Stimulated activated CD4-positive, alpha-beta T cell treated with anti-CD3 and anti-CD28 coated beads, Interleukin-12 subunit alpha, Interleukin-12 subunit beta, amount 100 ng/mL, for 24 hours (primary cell): ENCODE results near the gene ALKAL2.
"Not testable (repeated sequence)": the region's sequence is repeated elsewhere in the genome, so short reads cannot be mapped to it uniquely, and the experiment has no call there.

Experiments
- DNase-seq, 2 experiments: peaks; one replicate each; pipeline ENCODE4 v3.0.0-alpha.2; 2020; ENCODE audit warnings: low read depth in 2 of 2

ALKAL2 gene, protein sequence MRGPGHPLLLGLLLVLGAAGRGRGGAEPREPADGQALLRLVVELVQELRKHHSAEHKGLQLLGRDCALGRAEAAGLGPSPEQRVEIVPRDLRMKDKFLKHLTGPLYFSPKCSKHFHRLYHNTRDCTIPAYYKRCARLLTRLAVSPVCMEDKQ

DNA sequence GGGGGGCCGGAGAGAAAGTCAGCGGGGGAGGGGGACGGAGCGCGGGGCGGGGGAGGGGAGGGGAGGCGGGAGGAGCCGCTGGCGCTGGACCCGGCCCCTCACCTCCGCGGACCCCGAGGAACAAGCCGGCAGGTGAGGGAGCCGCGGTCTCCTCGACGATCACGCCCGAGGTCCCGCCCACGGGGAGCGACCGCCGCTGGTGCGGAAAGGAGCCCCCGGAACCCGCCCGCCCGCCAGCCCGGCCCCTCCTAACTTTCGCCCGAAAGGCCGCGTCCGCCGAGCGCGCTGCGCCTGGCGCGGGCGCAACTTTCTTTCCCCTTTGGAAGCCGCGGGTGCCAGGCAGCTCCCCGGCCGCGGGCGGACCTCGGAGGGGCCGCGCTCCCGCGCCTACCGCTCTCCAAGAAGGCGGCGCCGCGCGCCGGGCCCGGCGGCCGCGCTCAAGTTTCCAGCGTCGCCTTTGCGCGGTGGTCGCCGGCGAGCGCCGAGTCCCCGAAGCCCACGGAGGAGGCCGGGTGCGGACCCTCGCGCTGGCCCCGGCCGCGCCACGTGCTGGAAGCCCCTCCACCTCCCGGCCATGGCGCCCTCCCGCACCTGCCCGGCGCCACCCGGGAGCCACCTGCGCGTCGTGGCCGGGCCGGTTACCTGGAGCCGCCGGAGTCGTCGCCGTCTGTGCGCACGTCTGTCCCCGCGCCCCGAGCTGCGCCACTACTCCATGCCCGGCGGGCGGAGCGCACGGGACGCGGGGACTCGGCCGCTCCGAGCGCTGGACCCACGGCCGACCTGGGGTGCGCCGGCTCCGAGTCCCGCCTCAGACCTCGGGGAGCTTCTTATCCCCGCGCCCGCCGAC is at the start of gene ALKAL2:
ALKAL2 (minus strand) TSS at position 181 of the 847 bp plus-strand sequence. CDS start 256 bp downstream, outside the sequence.
- no peak for DNase-seq

DNA sequence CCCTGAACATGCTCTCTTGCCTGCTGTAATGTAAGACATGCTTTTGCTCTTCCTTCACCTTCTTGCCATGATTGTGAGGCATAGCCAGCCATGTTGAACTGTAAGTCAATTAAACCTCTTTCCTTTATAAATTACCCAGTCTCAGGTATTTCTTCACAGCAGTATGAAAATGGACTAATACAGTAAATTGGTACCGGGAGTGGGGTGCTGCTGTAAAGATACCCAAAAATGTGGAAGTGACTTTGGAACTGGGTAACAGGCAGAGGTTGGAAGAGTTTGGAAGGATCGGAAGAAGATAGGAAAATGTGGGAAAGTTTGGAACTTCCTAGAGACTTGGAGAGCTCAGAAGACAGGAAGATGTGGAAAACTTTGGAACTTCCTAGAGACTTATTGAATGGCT is 49.1 kb upstream of the ALKAL2 start:
- not testable (repeated sequence) for DNase-seq

DNA sequence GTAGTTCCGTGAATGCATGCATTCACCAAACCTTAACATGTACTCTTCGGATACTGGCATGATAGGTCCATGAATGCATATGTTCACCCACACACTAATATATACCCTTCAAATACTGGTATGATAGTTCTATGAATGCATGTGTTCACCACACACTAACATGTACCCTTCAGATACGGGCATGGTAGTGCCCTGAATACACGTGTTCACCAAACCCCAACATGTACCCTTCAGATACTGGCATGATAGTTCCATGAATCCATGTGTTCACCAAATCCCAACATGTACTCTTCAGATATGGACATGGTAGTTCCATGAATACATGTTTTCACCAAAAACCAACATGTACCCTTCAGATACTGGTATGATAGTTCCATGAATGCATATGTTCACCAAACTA is 48.5 kb upstream of the ALKAL2 start:
- DNase-seq = no peak

DNA sequence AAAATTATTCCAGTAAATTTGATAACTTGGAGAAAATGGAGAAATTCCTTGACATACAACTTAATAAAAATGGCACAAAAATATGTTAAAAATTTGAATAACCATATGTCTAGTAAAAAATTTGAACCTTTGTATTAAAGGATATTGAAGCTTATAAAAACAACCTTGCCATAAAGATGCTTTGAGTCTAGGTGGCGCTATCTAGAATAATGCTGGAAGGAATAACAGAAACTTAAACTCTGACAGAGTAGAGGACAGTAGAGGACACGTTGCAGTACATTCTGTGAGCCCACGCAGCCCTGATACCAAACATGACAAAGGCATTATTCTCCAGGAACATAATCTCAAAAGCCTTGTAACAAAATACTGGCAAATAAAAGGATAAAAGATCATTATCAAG is 44.7 kb upstream of the ALKAL2 start:
- DNase-seq = no peak

DNA sequence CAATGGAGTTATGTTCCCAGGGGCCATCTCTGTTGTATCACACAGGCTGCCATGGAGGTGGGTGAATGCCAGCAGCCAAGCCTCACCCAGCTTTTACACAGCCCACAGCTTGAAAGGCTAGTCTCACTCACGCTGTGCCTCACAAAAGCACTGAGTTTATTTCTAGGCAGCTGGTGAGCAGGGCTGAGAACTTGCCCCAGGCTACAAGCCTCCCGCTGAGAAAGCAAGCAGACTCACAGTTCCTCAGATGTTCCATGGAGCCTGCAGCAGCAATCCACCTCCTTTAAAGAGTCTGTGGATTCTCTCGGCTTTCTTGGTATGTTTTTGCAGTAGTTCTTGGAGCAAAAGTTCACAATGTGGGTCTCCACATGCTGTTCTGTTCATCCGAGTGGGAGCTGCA is 40.9 kb upstream of the ALKAL2 start:
- no peak for DNase-seq

DNA sequence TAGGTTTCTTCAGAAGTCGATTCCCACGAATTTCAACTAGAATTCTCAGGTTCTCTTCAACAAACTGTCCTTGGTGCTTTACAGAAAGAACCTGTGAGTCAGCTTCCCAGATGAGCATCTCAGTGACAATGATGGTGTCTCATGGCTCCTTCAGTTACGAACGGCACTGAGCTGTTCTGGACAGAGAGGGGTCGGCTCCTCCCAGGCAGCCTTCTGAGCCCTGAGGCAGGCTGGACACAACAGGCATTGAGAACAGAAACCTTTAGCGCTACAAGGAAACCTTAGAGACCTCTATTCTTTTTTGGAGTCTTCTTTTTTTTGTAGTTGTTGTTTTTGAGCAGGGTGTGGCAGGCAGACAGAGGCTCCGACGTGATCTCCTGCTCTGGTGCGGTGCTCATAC is 35.1 kb upstream of the ALKAL2 start:
- no peak for DNase-seq

DNA sequence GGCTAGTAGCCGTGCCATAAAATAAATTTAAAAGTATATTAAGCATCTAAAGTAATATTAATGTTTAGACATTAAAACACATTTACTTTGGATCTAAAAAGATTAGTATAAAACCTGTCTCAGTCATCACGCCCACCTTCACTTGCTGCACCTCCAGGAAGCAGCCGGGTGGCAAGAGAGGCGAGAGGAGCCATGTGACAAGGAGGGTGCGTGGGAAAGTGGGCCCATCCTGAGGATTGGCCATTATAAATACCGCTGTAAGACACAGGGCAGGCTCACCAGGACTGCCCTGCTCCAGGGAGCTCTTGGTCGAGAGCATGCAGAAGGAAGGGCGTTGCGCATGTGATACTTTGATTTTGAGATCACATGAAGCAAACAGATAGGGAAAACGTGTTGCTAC is 34.4 kb upstream of the ALKAL2 start:
- no peak for DNase-seq

DNA sequence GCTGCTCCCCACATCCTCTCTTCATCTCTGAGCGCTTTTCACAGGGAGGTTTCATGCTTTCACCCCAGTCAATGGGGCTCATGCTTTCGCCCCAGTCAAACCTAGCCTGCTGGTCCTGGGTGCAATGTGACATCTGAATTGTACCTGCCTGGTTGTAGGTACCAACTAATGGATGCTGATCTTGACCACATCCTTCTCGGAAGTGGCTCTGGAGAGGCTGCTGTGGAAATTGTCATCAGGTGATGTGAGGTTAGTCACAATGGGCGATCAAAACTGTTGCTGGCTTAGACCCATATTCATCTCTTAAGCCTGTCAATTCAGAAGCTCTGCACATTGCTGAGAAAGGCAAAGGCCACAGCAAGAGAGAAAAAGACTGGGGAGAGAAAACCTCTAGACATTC is 32.7 kb upstream of the ALKAL2 start:
- DNase-seq = no peak

DNA sequence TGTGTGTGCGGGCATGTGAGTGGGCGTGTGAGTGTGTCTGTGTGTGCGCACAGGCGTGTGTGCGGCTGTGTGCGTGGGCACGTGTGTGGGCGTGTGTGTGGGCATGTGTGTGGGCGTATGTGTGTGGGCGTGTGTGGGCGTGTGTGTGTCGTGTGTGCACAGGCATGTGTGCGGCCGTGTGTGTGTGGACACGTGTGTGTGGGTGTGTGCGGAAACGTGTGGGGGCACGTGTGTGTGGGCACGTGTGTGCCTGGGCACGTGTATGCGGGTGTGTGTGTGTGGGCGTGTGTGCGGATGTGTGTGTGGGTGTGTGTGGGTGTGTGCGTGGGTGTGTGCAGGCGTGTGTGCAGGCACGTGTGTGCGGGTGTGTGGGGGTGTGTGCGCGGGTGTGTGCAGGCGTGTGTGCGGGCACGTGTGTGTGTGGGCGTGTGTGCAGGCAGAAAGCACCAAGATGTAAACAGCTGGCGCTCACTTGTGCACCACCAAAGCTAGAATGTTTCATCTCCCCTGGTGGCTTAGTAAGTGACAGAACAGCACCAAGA is 31.2 kb upstream of the ALKAL2 start:
- DNase-seq = no peak

DNA sequence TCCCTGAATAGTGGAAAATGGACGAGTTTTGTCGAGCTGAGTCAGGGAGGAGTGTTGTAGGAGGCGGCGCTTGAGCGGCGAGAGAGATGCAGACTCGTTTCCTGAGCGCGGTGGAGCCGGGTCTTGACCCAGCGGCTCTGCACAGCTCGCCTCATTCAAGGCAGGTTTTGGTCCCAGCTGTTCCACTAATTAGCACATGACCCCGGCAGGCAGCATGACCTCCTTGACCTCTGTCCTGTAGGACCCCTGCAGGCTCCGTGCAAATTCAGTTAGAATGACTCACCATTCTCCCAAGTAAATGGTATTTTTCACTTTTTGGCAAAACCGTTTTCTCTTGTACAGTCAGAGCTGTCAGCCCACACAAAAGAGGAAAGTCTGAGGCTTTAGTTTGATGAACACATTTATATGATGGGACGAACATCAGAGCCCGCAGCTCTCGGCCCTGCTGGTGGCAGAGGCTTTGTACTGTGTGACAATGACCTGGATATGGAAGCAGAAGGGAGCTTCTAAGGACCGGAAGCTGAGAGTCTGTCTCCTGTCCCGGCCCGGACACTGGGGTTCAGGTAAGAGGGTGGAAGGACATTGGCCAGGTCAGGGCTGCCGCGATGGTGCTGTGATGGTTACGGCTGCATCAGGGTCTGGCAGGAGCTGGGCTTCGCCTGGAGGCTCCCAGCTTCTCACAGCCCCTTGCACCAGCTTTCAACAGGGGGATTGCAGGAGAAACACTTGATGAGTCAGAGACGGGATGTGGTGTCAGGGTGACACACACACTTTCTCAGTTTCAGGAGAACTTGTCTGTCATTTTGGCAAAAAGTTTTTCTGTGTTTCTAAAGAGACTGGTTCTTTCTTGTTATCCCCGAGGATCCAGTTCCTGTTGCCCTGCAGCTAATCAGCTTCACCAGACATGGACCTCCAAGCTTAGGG is 29.9 kb upstream of the ALKAL2 start:
- no peak for DNase-seq

DNA sequence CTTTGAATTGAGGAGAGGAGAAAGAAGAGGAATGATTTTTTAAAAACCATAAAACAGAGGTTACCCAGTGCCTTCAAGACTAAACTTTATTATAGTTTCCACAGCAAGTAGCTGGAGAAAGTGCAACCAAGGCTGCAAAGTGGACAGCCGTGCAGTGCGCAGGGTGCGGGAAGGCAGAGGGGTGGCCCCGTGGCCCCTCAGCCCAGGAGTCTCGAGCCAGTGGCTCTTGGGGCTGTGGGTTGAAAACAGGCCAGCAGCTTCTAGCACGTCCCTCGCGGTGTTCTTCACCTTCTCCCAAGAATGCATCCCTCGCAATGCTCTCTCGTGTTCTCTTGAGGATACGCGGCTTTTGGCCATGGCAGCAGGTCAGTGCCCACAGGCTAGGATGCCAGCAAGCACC is 28.5 kb upstream of the ALKAL2 start:
- DNase-seq = no peak

DNA sequence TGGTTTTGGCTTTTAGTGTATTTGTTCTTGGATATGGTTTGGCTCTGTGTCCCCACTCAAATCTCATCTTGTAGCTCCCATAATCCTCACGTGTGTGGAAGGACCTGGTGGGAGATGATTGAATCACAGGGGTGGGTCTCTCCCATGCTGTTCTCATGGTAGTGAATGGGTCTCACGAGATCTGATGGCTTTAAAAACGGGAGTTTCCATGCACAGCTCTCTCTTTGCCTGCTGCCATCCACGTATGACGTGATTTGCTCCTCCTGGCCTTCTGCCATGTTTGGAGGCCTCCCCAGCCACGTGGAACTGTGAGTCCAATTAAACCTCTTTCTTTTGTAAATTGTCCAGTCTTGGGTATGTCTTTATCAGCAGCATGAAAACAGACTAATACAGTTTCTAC is 28.0 kb upstream of the ALKAL2 start:
- DNase-seq = not testable (repeated sequence)

DNA sequence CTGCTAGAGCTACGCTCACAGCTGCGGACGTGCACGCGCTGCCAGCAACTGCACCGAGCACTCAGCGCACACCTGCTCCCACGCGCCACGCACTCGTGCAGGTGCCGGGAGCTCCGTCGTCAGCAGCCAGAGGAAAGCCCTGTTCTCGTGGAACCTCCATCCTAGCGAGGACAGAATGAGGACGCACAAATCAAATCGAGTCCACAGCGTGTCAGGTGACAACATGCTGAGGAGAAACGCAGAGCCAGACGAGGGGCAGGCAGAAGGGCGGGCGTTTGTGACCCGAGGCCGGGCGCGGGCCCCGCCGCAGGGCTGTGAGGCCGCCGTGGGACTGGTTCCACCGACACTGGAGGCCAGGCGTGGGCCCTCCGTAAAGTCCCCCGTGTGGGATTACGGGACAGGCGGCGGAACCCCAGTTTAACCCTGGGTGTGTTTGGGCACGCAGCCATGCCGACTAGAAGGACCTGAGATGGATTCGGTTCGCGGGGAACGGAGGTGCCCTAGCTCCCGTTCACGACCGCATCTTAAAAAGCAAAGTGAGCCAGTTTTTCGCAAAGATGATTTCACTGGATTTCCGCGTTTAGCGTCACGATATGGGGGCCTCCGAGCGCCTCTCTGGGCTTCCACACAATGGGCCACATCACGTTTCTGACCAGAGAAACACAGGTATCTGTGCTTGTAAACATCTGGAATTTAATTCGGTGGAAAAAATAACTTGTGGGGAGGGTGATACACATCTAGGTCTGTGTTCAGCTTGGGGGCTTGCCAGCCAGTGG is 26.9 kb upstream of the ALKAL2 start:
- DNase-seq = no peak

DNA sequence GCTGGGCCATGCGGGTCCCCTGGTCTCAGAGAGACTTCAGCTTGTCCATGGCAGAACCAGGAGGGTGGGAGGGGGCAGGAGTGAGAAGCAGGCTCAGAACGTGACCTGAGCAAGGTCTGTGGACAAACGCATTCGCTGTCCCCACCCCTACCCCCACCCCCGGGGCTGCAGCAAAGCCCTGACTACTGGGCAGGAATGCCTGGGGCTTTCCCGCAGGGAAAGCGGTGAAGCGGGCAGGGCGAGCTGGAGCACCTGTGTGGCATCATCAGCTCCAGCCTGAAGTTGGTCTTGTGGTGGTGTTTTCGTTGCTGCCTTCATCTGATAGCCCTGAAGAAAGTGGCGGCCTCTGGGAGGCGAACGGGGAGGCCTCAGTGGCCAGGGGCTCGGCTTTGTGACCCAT is 26.1 kb upstream of the ALKAL2 start:
- DNase-seq = no peak

DNA sequence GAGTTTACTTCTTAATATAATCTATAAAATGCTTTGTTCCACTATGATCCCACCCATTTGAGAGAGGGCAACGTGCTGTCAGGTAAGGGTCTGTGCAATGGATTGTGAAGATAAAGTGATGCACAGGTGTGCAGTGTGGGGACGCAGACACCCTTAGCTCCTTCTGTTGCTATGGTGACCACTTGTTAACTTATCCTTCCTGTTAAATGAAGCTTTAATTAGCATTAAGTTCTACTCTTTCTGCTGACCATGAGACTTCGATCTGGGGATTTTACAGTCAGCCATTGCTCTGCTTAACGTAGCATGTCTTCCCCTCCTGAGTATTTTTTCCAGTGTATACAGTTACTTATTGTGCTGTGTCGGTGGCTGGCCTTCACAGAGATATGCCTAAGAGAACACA is 23.1 kb upstream of the ALKAL2 start:
- no peak for DNase-seq

DNA sequence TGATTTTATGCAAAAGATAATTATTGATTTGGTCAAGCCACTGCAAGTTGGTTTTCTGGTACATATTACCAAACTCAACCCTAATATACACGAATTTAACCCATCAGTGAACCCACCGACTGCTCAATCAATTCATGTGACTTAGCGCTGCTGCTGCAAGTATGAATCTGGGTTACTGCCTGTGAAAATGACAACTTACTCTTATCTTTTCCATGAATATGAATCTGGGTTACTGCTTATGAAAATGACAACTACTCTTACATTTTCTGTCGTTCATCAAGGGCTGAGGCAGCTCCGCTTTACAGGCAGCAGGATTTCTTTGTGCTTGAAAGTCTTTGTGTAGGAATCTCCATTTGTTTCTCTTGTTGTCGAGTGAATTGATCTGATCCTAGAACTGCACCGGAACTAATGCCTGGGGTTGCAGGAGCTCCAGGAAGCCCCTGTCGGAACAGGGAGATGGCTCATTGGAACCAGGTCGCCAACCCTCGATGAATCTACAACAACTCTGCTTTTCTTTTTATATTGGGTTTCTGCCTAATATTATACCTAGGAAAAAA is 22.1 kb upstream of the ALKAL2 start:
- no peak for DNase-seq

DNA sequence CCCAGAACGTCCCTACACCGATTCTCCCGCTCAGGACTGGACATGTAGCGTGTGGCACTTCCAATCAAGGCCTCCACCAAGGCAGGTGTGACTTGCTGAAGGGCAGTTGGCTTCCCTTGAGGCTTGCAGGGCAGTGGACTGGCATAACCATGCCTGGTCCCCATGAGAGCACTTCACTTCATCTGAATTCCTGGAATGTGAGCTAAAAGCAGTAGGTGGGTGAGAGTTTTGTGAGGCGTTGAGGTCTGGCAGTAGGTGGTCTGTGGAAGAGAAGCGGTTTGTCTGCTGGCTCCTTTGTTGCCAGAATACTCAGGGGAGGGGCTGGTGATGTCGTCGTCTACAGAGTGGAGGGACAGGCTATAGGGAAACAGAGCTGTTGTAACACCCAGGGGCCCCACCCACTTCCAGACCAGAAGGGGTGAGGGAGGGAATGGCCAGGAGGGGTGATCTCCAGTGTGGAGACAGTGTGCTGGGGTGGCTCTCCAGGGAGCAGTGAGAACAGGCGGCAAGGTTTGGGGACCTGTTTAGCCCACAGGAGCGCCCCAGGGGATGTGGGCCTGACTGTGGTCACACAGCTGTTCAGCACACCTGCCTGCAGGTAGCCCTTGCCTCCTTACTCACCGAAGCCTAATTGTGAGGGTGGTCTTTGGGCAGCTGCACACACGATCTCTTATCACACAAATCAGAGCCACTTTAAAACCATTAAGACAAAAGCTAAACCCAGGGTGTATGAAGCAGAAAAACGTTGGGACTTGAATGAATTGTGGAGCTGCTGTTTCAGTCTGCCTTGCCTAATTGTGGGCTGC is 21.5 kb upstream of the ALKAL2 start:
- no peak for DNase-seq

DNA sequence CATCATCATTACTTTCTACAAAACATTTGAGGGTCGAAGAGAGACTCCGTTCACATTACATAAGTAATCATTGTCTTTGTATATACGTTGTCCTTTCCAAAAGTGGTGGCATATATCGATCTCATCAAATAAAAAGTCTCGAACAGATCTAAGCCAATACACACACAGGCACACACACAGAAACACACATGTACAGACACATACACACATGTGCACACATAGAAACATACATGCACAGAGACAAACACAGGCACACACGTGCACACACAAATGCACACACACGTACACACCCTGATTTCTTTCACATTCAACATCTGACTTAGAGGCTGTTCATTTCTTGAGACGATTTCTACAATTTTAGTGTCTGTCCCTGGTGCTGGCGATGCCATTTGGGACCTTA is 17.5 kb upstream of the ALKAL2 start:
- DNase-seq = no peak

DNA sequence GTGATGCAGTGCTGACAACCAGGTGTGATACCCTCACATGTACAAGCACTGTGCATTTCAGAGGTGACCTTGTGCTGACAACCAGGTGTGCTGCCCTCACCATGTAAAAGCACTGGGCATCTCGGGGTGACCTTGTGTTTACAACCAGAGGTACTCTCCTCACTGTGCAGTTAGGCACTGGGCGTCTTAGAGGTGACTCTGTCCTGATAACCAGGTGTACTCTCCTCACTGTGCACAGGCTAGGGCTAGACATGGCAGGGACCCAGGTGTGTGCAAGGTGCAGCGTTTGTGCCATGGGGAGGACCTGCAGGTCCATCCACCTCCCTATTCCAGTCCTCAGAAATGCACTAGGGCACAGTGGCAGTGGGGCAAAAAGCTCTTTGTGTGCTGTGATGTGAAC is 8.5 kb upstream of the ALKAL2 start:
- no peak for DNase-seq

DNA sequence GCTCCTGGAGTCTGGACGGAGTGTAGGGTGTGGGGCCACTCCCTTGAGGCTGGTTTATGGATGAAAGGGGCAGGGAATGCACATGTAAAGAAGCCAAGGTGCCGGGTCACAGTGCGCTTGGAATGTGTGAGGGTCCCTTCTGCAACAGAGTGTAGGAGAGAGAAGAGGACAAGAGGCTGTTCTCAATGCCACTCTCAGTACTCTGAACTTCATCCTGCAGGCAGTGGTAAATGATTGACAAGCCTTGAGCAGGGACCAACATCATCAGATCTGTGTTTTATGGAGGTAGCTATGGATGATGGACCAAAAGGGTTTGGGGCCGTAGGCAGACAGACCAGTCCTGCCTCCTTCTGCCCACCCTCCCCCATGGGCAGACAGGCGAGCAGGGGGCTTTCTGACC is 7.2 kb upstream of the ALKAL2 start:
- DNase-seq = no peak
